Karpas-422 (cell line): Measurements from ENCODE around the gene NUP210. TPM values are rescaled to one million over a fixed set of nuclear protein-coding genes. Genes with fewer than 3 reads are reported as not detected.
"Not testable (repeated sequence)": the region's sequence is repeated elsewhere in the genome, so short reads cannot be mapped to it uniquely, and the experiment has no call there.

Source experiments
- DNase-seq: peaks from one replicate; pipeline ENCODE4 v3.0.0-alpha.2; 2015
- H2AFZ ChIP-seq: fragments of 200-600 bp; sonication (generic); 2 replicates; pipeline ENCODE4 v1.6.1; 2014; ENCODE audit warnings: antibody characterized with exemption, low read length, mixed read lengths
- H3K27ac ChIP-seq: fragments of 200-600 bp; sonication (generic); 2 replicates; pipeline ENCODE4 v1.5.1; 2014; ENCODE audit warnings: mild to moderate bottlenecking, low read length, moderate library complexity
- H3K27me3 ChIP-seq: fragments of 200-600 bp; sonication (generic); 2 replicates; pipeline ENCODE4 v1.6.1; 2014; ENCODE audit warnings: low read length, mixed read lengths
- H3K36me3 ChIP-seq: fragments of 200-600 bp; sonication (generic); 2 replicates; pipeline ENCODE4 v1.6.1; 2014; ENCODE audit warnings: low read length, mixed read lengths; ENCODE audit not compliant: insufficient read depth
- H3K4me1 ChIP-seq: fragments of 200-600 bp; sonication (generic); 2 replicates; pipeline ENCODE4 v1.6.1; 2014; ENCODE audit warnings: mild to moderate bottlenecking, low read length, mixed read lengths
- H3K4me2 ChIP-seq: fragments of 200-600 bp; sonication (generic); 2 replicates; pipeline ENCODE4 v1.6.1; 2014; ENCODE audit warnings: low read length, low read depth, mild to moderate bottlenecking; ENCODE audit not compliant: poor library complexity, severe bottlenecking
- H3K4me3 ChIP-seq: fragments of 200-600 bp; sonication (generic); 2 replicates; pipeline ENCODE4 v1.5.1; 2014; ENCODE audit warnings: mild to moderate bottlenecking, antibody characterized with exemption, low read length, mixed read lengths
- H3K79me2 ChIP-seq: fragments of 200-600 bp; sonication (generic); 2 replicates; pipeline ENCODE4 v1.6.1; 2014; ENCODE audit warnings: mild to moderate bottlenecking, low read length, mixed read lengths
- H3K9ac ChIP-seq: fragments of 200-600 bp; sonication (generic); 2 replicates; pipeline ENCODE4 v1.6.0; 2014; ENCODE audit warnings: low read length
- H3K9me2 ChIP-seq: fragments of 200-600 bp; sonication (generic), shearing (Covaris generic); replicated peaks from 2 replicates; pipeline ENCODE4 v1.6.0; 2014; ENCODE audit warnings: mild to moderate bottlenecking, low read length, moderate library complexity; ENCODE audit not compliant: insufficient read depth
- H3K9me3 ChIP-seq: fragments of 300-700, 200-600 bp; sonication (generic); 2 replicates; pipeline ENCODE4 v1.6.1; 2014; ENCODE audit warnings: low read length, mixed read lengths
- H4K20me1 ChIP-seq: fragments of 200-600 bp; sonication (generic); 2 replicates; pipeline ENCODE4 v1.6.1; 2014; ENCODE audit warnings: mild to moderate bottlenecking, antibody characterized with exemption, low read length, low read depth; ENCODE audit not compliant: insufficient read depth
- total RNA-seq: library from RNA; depleted of rRNA; stranded (reverse); fragments of >200 nt; shearing (Covaris generic); gene quantifications from 2 replicates; pipeline ENCODE4 v1.2.3, GENCODE V29; 2014; ENCODE audit warnings: low replicate concordance

Gene NUP210
- total RNA-seq, 1 experiment from 2014 or later = 87.7 TPM

DNA sequence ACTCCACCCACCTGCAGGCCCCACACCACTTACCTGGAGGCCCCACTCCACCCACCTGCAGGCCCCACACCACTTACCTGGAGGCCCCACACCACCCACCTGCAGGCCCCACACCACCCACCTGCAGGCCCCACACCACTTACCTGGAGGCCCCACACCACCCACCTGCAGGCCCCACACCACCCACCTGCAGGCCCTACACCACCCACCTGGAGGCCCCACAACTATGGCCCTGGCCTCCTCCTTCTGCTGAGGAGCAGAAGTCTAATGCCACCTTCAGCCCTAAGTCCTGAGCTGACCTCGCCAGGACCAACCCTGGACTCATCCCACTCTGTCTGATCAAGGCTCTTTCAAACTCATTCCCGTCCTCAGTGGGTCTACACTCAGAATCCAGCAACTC, 42.4 kb downstream of the NUP210 start:
- DNase-seq, H2AFZ ChIP-seq, H3K4me2 ChIP-seq, H3K4me1 ChIP-seq, H3K27ac ChIP-seq, H3K9me2 ChIP-seq, H3K79me2 ChIP-seq, H4K20me1 ChIP-seq, H3K9ac ChIP-seq, H3K4me3 ChIP-seq, H3K9me3 ChIP-seq, H3K27me3 ChIP-seq: not testable (repeated sequence)
- H3K36me3 ChIP-seq = peaks cover 44% of the 10 kb centered on the region

DNA sequence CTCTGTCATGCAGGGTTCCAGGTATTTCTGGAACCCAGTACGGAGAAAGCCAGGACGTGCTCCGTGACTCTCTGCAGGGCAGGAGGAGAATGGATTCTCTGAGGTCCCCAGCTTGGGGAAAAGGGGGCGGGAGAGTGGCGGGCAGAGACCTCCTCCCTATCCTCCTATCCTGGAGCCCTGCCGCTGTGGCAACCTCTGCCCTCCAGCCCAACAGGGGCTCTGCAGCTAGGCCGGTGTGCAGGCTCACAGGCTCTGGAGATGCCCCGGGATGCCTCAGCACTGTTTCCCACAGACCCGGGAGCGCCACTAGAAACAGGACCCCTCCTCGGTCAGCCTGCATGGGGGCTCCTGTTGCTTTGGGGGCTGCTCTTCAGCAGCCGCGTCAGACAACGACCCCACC, 43.1 kb downstream of the NUP210 start:
- H2AFZ ChIP-seq = no peak overlapping the region
- no peak for DNase-seq
- H3K27me3 ChIP-seq = no peaks in the 10 kb centered on the region
- no peak overlapping the region for H3K4me3 ChIP-seq
- H3K4me2 ChIP-seq = no peak overlapping the region
- 0 out of 2 replicates have a peak, but pooled peaks cover 3% of the 10 kb centered on the region for H4K20me1 ChIP-seq
- H3K36me3 ChIP-seq = peaks cover 44% of the 10 kb centered on the region
- no peaks in the 10 kb centered on the region for H3K9me2 ChIP-seq
- no peak overlapping the region for H3K9ac ChIP-seq
- H3K9me3 ChIP-seq = no peaks in the 10 kb centered on the region
- no peaks in the 10 kb centered on the region for H3K4me1 ChIP-seq
- H3K79me2 ChIP-seq = peaks cover 3% of the 10 kb centered on the region; the same call in 1 of the 2 replicates
- H3K27ac ChIP-seq = no peak overlapping the region

DNA sequence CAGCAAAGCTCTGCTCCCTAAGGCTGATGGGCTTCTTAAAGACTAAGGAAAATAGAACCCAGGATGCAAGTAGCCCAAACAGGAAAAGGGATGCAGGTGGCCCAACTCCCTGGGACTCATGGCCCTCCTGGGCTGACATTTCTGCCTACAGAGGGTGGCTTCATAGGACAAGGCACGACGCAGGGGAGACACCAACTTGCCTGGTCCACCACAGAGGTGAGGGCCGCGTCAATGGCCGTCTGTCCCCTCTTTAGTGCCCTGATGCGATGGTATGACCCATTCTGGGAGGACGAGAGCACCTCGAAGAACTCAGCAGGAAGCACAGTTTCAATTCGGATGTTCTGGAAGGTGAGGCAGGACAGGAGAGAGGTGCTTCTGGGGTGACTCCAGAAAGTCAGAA, 44.0 kb downstream of the NUP210 start:
- no peak overlapping the region for H3K4me3 ChIP-seq
- H3K27ac ChIP-seq = no peak overlapping the region
- no peak overlapping the region for H2AFZ ChIP-seq
- no peaks in the 10 kb centered on the region for H3K9me3 ChIP-seq
- H3K9me2 ChIP-seq = no peaks in the 10 kb centered on the region
- no peak overlapping the region for H3K4me2 ChIP-seq
- no peak for DNase-seq
- H3K9ac ChIP-seq = no peak overlapping the region
- H3K79me2 ChIP-seq = peaks cover 3% of the 10 kb centered on the region; the same call in 1 of the 2 replicates
- no peaks in the 10 kb centered on the region for H3K27me3 ChIP-seq
- H3K36me3 ChIP-seq = peaks cover 50% of the 10 kb centered on the region
- no peaks in the 10 kb centered on the region for H3K4me1 ChIP-seq
- 0 out of 2 replicates have a peak, but pooled peaks cover 3% of the 10 kb centered on the region for H4K20me1 ChIP-seq

DNA sequence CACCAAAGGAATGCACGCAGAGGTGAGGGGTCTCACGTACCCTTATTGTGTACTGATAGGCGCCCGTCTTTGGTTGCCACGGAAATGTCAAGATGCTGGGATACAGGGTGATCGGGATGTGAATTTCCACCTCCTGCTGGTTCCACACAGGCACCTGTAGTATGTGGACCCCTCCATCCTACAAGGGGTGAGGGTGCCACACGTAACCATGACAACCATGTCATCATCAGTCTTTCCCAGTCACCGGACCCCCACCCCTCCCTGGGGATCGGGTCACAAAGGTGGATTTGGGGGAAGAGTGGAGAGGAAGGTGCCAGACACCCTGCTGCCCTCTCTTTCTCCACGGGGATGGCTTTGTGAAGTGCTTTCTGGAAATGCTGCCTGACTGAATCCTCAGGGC, 44.7 kb downstream of the NUP210 start:
- H3K4me2 ChIP-seq = no peak overlapping the region
- no peak for DNase-seq

DNA sequence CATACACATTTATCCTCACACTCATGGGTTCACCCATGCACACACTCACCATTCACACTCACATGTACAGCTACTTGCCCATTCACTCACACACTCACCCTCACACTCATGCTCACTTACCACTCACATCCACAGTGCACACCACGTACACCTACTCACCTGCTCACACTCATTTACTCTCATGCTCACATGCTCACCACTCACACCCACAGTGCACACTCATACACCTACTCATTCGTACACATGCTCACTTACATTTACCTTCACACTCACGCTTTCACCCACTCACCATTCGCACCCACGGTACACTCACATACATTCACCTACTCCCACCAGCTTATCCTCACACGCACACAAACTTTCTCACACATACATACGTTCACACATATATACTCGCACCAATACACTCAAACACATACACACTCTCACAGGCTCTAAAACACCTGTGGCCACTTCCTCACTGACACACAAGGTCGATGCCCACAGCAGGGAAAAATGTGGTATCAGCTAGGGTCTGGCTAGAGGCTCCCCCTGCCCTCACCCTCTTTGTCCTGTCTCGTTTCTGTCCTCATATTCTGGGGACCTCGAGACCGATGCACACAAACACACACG, 46.0 kb downstream of the NUP210 start:
- H3K4me3 ChIP-seq = no peak overlapping the region
- H4K20me1 ChIP-seq = 0 out of 2 replicates have a peak, but pooled peaks cover 3% of the 10 kb centered on the region
- H3K4me1 ChIP-seq = no peaks in the 10 kb centered on the region
- peaks cover 52% of the 10 kb centered on the region for H3K36me3 ChIP-seq
- no peak overlapping the region for H3K9ac ChIP-seq
- no peak for DNase-seq
- H3K27me3 ChIP-seq = no peaks in the 10 kb centered on the region
- H3K79me2 ChIP-seq = peaks cover 3% of the 10 kb centered on the region; the same call in 1 of the 2 replicates
- no peaks in the 10 kb centered on the region for H3K9me2 ChIP-seq
- no peak overlapping the region for H3K4me2 ChIP-seq
- no peaks in the 10 kb centered on the region for H3K9me3 ChIP-seq
- H2AFZ ChIP-seq = no peak overlapping the region
- H3K27ac ChIP-seq = no peak overlapping the region

More for the DNA sequence above, 44.7 kb downstream of the NUP210 start:
- no peak overlapping the region for H3K9ac ChIP-seq
- no peaks in the 10 kb centered on the region for H3K4me1 ChIP-seq
- H3K79me2 ChIP-seq = peaks cover 3% of the 10 kb centered on the region; the same call in 1 of the 2 replicates
- no peak overlapping the region for H3K4me3 ChIP-seq
- H4K20me1 ChIP-seq = 0 out of 2 replicates have a peak, but pooled peaks cover 3% of the 10 kb centered on the region
- H2AFZ ChIP-seq = no peak overlapping the region
- H3K27me3 ChIP-seq = no peaks in the 10 kb centered on the region
- no peaks in the 10 kb centered on the region for H3K9me3 ChIP-seq
- H3K9me2 ChIP-seq = no peaks in the 10 kb centered on the region
- H3K27ac ChIP-seq = no peak overlapping the region
- peaks cover 50% of the 10 kb centered on the region for H3K36me3 ChIP-seq

DNA sequence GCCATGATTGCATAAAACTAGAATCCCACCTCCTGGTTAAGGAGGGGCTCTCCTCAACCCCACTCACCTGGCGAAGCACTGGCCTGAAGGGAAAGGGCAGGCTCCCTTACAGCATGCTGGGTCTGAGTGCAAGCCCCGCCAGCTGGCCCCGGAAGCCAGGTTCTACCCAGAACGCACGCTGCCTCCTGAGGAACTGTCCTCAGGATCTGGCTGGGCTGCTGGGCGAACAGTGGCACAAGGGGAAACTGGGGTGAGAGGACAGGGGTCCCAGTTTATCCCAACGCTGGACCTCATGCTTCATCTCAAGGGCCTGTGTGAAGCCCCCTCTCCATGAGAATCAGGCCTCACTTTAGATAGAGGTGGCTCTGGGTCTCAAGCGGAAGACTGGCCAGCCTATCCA, 47.5 kb downstream of the NUP210 start:
- DNase-seq = no peak
- H3K27ac ChIP-seq = no peak overlapping the region
- no peaks in the 10 kb centered on the region for H3K27me3 ChIP-seq
- no peak overlapping the region for H2AFZ ChIP-seq
- H3K4me1 ChIP-seq = no peaks in the 10 kb centered on the region
- H4K20me1 ChIP-seq = 0 out of 2 replicates have a peak, but pooled peaks cover 3% of the 10 kb centered on the region
- peaks cover 52% of the 10 kb centered on the region for H3K36me3 ChIP-seq
- H3K9me2 ChIP-seq = no peaks in the 10 kb centered on the region
- no peak overlapping the region for H3K4me2 ChIP-seq
- H3K9ac ChIP-seq = no peak overlapping the region
- no peaks in the 10 kb centered on the region for H3K79me2 ChIP-seq
- H3K9me3 ChIP-seq = no peaks in the 10 kb centered on the region
- H3K4me3 ChIP-seq = no peak overlapping the region

DNA sequence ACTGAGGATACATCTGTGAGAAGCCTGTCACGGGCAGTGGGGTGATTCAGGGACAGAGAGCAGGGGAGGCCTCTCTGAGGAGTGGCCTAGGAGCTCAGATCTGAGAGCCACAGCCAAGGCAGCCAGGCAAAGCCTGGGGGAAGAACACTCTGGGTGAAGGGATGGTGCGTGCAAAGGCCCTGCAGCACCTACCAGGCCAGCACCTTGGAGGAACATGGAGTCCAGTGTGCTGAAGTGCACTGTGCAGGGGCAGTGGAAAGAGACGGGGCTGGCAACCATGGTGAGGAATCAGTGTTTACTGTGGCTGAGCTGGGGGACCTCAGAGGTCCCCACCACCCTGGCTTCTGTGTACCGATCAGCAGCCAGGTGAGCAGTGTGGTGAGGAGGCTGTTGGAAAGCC, 48.0 kb downstream of the NUP210 start:
- Histone ChIP-seq H3K36me3 (peaks cover 56% of the 10 kb centered on the region), H3K4me1 (no peaks in the 10 kb centered on the region), H3K4me3 (no peak overlapping the region), H3K9me2 (no peaks in the 10 kb centered on the region), H2AFZ (no peak overlapping the region), H3K9ac (no peak overlapping the region), H3K27me3 (no peaks in the 10 kb centered on the region), H3K27ac (no peak overlapping the region), H4K20me1 (0 out of 2 replicates have a peak, but pooled peaks cover 3% of the 10 kb centered on the region), H3K4me2 (no peak overlapping the region), H3K9me3 (no peaks in the 10 kb centered on the region), H3K79me2 (no peaks in the 10 kb centered on the region)
- no peak for DNase-seq

DNA sequence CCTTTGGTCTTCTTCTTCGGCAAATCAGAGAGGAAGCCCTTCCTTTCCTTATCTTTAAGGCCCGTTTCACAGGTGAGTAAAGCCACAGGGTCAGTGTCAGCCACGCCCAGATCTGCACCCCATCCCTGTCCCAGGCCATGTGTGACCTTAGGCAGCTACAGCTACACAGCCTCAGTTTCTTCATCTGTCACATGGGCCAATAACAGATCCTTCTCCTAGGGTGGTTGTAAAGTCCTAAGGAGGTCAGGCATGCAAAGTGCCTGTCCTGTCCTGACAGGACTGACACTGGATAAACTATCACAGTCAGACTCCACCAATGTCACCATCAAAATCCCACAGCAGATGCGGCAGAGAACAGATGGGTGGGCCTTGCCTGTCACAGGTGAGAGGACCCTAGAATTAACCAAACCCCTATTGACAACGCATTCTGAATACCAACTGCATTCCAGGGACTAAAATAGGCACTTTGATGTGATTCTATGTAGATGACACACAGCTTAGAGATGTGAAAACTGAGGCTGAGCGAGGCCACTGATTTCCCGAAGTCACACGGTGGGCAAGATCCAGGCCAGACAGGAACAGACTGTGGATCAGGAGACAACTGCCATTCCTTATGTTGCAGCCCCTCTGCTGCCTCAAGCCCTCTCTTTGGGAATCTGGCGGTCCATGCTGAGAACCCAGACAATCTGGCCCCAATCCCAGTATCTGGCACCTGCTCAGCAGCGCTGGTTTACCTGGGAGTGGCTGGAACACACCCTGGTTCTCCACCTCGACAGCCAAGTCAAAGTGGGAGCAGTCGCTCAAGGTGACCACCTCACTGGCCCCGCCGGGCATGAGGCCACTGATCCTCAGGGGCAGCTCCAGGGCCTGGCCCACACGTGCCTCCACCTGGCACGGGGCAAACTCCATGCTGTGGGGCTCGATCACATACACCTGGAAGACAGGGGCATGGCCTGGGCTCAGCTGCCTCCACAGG, 48.7 kb downstream of the NUP210 start:
- Histone ChIP-seq H3K9me2 (no peaks in the 10 kb centered on the region), H3K9me3 (no peaks in the 10 kb centered on the region), H3K27me3 (no peaks in the 10 kb centered on the region), H3K9ac (no peak overlapping the region), H3K4me3 (no peak overlapping the region), H3K79me2 (no peaks in the 10 kb centered on the region), H4K20me1 (0 out of 2 replicates have a peak, but pooled peaks cover 3% of the 10 kb centered on the region), H3K36me3 (peaks cover 53% of the 10 kb centered on the region), H3K4me2 (no peak overlapping the region), H2AFZ (no peak overlapping the region), H3K27ac (no peak overlapping the region), H3K4me1 (no peaks in the 10 kb centered on the region)
- no peak for DNase-seq
